KOPT-K1 (cell line): ENCODE results near the gene CRELD2.

ENCODE experiments used
- H3K27ac ChIP-seq: fragments of 200-600 bp; sonication (generic); 2 replicates; pipeline ENCODE4 v1.5.1; 2016; ENCODE audit warnings: antibody characterized with exemption, mild to moderate bottlenecking, low read depth, low read length; ENCODE audit not compliant: poor library complexity, severe bottlenecking
- H3K36me3 ChIP-seq: fragments of 200-600 bp; sonication (generic); 2 replicates; pipeline ENCODE4 v1.5.1; 2017; ENCODE audit warnings: antibody characterized with exemption, mild to moderate bottlenecking, low read length, moderate library complexity; ENCODE audit not compliant: insufficient read depth
- H3K9me3 ChIP-seq: fragments of 200-600 bp; sonication (generic); 2 replicates; pipeline ENCODE4 v1.5.1; 2017; ENCODE audit warnings: antibody characterized with exemption, low read length, mild to moderate bottlenecking; ENCODE audit not compliant: insufficient read depth, poor library complexity, severe bottlenecking

The CRELD2 gene

DNA sequence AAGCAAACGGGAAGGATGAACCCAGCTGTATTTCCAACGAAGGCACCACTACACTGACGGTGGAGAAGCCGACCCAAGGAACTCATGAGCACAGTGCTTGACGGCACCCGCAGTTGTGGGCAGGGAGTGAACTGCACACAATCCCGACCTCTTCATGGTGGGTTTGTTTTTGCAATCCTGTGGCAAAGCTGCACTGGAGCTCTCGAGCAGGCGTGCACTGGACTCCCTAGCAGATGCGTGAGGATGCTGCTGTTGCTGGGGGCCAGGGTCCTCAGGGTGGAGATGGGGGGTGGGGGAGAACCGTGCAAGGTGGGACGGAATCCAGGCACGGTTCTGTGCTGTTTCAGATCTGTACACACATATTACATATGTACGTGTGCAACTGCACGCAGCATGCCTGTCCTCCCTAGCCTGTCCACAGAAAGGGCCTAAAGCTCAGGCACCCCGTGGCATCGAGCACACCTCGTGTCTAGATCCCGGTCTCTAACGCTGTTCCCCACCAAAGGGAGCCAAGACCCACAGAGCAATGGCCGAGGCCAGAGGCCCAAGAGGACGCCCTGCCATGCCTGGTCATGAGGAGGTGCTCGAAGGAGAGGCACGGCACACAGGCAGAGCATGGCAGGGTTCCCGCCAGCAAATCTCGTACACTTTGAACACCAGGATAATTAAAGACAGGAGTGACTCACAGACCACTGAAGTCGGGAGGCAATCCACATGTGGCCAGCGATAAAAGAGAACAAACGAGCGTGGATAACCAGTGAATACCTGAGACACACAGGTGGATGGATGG is 17.8 kb upstream of the CRELD2 start:
- Histone ChIP-seq H3K9me3 (no peaks in the 10 kb centered on the region), H3K36me3 (peaks cover 80% of the 10 kb centered on the region), H3K27ac (no peak overlapping the region)

DNA sequence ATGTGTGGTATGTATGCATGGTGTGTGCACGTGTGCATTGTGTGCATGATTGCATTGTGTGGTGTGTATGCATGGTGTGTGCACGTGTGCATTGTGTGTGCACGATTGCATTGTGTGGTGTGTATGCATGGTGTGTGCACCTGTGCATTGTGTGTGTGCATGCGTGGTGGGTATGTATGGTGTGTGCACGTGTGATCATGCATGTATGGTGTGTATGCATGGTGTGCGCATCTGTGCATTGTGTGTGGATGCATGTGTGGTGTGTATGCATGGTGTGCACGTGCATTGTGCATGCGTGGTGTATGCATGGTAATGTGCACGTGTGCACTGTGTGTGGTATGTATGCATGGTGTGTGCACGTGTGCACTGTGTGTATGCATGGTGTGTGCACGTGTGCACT is 17.0 kb upstream of the CRELD2 start:
- Histone ChIP-seq H3K27ac (no peak overlapping the region), H3K36me3 (peaks cover 77% of the 10 kb centered on the region), H3K9me3 (no peaks in the 10 kb centered on the region)

DNA sequence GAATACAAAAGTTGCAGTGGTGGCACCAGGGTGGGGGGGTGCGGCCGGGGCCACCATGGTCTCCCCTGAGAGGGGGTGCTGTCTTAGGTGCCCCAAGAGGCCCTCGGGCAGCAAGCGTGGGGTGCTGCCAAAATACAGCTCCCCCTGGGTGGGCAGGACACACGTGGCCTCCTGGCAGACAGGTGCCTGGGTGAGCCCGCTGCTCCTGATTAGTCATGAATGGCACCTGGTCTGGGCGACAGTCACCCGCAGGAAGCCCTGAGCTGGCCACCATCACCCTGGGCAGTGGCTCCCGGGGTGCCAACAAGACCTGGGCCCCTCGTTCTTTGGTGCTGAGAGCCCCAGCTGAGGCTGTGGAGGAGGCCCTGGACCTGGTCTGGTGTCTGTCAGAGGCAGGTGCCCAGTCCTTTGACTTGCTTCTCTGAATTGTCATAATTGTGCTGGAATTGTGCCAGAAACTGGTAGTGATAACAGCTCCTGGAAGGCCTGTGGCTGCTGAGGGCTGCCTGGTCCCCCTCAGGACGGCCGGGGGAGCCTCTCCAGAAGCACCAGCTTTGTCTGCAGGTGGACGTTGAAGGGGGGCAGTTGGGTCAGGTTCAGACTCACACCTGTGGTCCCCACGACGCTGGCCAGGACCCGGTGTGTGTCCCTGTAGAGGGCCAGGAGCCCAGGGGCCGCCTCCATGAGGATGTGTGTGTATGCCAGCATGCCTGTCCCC is 15.0 kb upstream of the CRELD2 start:
- Histone ChIP-seq H3K9me3 (no peaks in the 10 kb centered on the region), H3K27ac (no peak overlapping the region), H3K36me3 (peaks cover 79% of the 10 kb centered on the region)

DNA sequence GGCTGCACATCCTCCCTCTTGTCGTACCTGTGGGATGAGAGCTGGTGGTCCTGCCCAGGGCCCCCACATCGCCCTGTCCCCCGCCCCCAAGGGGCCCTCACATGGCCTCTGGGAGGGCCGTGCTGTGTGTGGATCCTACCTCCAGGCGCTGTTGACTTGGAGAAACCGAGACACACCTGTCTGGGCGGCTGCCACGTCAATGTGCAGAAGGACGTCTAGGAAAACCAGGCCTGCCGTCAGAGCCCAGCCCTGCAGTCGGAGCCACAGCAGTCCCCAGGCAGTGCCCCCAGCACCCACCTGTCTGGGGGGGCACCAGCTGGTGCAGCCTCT is 14.4 kb upstream of the CRELD2 start:
- Histone ChIP-seq H3K9me3 (no peaks in the 10 kb centered on the region), H3K36me3 (peaks cover 79% of the 10 kb centered on the region), H3K27ac (no peak overlapping the region)

DNA sequence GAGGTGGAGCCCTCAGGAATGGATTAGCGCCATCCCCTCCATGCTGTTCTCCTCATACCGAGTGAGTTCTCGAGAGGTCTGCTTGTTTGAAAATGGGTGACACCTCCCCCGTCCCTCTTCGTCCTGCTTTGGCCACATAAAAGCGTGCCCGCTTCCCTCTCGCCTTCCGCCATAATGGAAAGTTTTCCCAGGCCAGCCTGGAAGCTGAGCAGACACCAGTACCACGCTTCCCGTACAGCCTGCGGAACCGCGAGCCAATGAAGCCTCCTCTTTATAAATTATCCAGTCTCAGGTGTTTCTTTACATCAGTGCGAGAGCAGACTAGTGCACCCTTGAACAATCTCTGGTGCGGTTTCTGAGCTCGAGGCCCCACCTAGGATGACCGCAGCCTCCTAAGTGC is 13.0 kb upstream of the CRELD2 start:
- Histone ChIP-seq H3K36me3 (peaks cover 87% of the 10 kb centered on the region), H3K27ac (no peak overlapping the region), H3K9me3 (no peaks in the 10 kb centered on the region)

DNA sequence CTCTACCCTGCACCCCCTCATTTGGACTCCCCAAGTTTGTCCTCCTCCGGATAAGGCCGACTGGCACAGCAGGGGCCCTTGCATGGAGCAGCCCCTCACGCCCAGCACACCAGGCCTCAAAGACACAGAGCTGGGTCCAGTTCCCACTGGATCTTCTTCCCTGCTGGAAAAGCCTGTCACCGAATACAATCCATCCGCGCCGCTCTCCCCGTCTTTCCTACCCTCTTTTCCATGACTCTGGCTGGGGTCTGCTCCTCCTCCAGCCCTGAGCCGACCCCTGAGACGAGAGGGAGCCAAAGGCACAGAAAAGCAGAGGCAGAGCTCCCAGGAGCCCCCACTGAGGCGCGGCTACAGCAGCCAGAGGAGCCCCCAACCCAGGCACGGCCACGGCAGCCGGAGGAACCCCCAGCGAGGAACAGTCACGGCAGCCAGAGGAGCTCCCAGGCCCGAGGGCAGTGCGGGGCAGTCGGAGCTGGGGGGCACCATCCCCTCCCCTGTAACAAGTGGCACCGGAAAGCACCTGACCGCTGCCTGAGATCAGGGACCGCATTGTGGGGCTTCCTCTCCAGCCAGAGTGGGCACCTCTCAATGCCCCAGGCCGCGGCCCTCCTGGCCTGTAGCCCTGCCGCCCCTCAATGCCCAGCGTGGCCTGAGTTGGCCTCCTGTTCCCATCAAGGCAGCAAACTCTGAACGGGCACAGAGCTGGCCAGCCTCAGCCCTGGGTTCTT is 12.2 kb upstream of the CRELD2 start:
- Histone ChIP-seq H3K9me3 (no peaks in the 10 kb centered on the region), H3K27ac (no peak overlapping the region), H3K36me3 (peaks cover 88% of the 10 kb centered on the region)

DNA sequence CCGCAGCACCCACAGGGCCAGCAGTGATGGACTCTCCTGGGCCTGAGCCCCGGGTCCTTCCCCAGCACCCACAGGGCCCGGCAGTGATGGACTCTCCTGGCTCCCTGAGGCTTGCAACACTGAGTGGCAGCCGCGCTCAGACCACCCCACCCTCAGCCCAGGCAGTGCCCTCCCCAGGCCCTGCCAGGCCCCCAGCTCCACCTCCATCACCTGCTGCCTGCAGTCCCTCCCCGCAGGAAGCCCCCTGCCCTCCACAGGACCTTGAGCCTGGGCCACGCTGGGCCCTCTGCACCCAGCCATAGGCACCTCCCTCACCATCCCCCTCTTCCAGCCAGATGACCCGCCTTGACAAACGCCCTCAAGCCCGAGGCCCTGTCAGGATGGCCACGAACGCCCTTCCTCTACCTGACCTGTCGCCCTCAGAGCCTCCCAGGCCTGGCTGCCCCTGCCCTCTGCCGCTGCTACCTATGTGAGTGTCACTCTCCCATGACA is 11.6 kb upstream of the CRELD2 start:
- H3K27ac ChIP-seq = no peak overlapping the region
- H3K9me3 ChIP-seq = no peaks in the 10 kb centered on the region
- H3K36me3 ChIP-seq = peaks cover 88% of the 10 kb centered on the region

DNA sequence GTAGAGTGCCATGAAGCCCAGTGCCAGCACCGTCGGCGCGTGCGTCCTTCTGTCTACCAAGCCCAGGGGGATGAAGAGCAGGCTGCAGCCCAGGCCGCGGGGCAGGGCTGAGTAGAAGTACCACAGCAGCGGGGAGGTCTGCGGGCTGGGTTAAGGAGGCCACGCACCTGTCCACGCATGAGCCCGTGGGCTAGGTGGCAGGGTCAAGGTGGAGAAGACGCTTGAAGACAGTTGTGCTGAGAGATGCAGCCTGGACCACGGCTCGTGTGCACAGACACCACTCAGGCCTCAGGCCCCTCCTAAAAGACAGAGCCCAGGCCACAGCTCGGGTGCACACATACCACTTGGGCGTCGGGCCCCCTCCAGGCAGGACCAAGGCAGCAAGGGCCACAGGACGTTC is 10.6 kb upstream of the CRELD2 start:
- Histone ChIP-seq H3K9me3 (no peaks in the 10 kb centered on the region), H3K36me3 (peaks cover 88% of the 10 kb centered on the region), H3K27ac (no peak overlapping the region)

DNA sequence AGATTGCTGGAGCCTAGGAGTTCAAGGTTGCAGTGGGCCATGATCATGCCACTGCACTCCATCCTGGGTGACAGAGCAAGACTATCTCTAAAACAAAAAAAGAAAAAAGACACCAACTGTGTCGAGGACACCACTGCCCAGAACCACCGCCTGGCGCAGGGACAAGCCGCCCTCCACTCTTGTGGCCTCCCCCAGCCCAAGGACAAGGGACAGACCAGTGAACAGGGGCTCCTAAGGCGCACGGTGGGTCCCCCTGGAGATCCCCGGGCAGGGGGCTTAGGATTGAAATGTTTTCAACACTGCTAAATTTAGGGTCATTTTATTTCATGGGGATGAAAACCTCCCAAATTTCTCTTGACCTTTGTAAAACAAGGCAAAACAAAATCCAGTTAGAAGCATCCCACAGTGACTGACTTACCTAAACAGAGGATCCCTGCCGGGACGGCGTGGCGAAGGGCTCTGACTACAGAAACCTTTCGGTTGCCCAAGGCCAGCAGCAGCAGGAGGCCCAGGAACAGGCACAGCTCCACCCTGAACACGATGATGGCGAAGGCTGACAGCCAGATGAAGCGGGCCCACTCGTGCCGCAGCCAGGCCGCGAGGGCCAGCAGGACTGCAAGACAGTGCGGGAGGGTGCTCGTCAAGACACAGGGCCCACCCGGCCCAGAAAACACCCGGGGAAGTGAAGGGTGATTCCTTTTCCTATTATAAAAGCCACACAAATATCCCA is 8.8 kb upstream of the CRELD2 start:
- no peak overlapping the region for H3K27ac ChIP-seq
- H3K36me3 ChIP-seq = peaks cover 87% of the 10 kb centered on the region
- no peaks in the 10 kb centered on the region for H3K9me3 ChIP-seq

DNA sequence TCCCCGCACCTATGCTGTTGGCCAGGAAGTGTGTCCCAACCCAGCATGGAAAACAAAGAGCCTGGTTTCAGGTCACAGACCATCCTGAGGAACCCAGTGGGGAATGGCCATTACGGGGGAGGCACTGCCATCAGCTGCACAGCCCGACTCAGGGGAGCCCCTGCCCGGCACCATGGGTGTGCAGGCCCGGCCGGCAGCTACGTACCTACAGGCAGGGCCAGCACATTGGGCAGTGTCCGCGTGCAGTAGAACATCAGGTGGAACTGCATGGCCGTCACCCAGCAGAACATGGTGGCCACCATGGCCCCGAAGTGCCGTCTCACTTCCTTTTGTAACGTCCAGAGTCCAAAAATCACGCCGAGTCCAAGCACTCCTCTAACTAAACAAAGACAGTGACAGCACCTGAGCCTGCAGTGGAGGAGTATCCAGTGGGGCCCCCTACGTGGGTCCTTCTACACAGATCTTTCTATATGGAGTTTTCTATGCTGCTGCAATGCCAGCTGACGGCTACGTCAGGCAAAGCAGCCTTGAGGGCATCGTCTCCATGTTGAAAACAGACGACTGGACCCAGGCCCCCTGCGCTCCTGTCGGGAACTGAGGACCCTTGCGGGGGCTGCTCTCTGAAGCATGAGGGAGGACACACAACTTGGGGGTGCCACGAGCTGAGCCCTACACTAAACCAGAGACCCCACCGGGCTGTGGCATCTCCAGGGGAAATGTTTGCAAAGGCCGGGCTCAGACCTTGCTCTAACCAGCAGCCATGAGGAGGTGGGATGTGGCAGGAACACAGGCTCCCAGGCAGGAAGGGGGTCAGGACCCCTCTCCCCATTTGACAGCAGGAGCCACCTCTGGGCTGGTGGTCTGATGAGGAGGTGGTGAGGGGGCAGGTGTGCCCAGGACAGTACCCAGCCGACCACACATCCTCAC is 7.9 kb upstream of the CRELD2 start:
- no peak overlapping the region for H3K27ac ChIP-seq
- H3K36me3 ChIP-seq = peaks cover 84% of the 10 kb centered on the region
- H3K9me3 ChIP-seq = no peaks in the 10 kb centered on the region

DNA sequence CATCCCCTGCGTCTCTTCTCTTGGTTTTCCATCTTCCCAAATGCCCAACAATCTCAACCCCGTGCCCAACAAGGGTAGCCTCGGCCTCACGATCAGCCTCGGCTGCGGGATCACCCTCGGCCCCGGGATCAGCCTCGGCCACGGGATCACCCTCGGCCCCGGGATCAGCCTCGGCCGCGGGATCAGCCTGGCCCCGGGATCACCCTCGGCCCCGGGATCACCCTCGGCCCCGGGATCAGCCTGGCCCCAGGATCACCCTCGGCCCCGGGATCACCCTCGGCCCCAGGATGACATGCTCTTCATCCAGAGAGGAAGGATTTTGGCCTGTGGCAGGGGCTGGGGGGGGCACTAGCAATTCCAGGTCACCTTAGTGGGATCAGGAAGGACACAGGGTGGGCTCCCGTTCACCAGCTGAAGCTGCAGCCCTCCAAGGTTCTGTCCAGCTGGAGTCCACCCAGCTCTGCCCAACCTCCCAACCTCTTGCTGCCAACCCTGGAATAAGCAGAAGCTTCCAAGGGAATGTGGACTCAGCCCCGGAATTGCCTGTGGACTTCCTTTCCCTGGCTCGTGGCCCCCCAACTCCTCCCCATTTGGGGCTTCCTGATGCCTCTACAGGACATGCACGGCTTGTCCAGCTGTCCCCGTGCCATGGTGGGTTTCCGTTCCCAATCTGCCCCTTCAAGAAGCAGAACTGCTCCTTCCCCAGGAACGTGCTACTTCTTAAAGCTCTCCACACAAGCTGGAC is 6.4 kb upstream of the CRELD2 start:
- H3K27ac ChIP-seq = no peak overlapping the region
- peaks cover 73% of the 10 kb centered on the region for H3K36me3 ChIP-seq
- H3K9me3 ChIP-seq = no peaks in the 10 kb centered on the region

DNA sequence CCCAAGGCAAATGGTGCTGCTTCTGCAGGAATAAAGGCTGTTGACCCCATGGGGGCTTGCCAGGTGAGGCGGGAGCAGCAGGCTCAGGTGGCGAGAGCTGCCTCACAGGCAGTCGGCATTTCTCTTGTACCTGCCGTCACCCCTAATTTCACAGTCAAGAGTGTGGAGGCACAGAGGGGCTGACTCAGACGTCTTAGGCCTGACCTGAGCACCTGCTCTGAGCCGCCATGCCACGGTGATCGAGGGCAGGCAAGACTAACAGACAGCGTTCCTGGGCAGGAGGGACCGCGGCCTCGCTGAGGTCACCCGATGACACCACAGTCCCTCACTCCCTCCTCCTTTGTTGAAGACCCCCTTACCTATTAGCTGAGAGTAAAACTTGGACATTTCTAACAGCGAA is 5.4 kb upstream of the CRELD2 start:
- Histone ChIP-seq H3K27ac (no peak overlapping the region), H3K36me3 (peaks cover 63% of the 10 kb centered on the region), H3K9me3 (no peaks in the 10 kb centered on the region)

DNA sequence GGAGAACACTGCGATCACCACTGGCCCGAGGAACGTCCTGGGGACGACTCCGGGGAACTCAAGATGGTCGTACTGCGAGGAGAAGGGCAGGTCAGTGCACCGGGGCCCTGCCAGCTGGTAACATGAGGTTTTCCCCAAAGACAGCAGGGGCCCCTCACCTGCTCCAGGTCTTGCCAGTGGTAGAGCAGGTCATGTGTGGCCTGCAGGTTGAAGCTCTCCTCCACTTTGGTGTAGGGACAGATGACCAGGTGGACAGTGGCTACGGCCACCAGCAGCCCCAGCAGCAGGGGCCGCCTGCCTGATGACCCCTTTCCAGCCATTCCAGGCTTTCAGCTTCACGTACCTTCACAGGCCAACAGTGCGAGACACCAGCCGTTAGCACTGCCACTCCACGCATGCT is 5.0 kb upstream of the CRELD2 start:
- no peak overlapping the region for H3K27ac ChIP-seq
- H3K36me3 ChIP-seq = peaks cover 59% of the 10 kb centered on the region
- no peaks in the 10 kb centered on the region for H3K9me3 ChIP-seq
